GM18867 (cell line): Measurements from ENCODE around the gene LHFPL3.

Source experiments
- ATAC-seq: cut with Tn5 transposase; IDR thresholded peaks from one replicate; pipeline ENCODE4 v1.9.1; 2021; ENCODE audit warnings: mild to moderate bottlenecking, moderate library complexity; ENCODE audit not compliant: unreplicated experiment

LHFPL3 gene

DNA sequence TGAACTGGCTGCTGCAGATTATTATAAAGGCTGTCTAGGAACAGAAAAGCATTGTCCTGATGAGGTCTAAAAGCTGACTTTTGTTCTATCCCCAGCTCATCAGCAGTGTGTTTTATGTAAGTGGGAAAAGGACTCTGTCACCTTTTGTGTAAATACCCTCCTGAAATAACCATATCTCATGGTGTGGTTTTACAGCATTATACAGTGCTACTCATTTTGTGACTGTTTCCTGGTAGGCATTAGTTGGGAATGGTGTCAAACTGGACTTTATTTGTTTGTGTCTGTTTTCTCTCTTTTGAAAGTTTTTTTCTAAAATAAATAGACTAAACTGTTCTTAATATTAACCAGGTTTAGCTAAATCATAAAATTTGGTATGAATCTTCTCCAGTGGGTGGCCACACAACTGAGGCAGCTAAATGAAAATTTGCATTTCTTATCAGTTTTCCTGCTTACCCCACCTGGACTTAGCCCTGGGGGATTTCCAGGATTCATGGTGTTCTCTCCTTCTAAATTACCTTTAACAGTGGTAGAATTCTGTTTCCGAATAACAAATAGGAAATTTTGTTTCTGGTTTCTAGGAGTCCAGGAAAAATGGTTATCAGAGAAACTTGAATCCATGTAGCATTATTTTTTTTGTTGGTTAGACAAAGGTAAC lies 140.9 kb downstream of the LHFPL3 start:
- no peak for ATAC-seq

DNA sequence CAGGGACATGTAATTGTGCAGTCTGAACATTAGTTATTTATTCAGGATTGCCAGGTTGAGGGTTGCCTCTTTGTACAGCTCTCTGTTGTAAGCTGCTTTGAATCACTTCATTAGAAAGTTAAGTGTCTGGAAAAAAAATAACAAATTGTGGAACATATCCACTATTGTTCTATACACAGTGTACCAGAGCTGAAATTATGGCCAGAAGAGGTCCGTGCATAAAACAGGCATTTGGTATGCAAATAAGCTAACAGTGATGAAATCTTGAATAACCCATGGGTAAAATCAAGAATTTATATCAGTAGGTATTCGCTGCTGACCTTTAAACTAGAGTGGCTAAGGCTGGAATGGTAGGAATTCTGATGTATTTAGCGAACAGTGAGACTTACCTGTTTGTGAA lies 152.1 kb downstream of the LHFPL3 start:
- ATAC-seq, result no peak

DNA sequence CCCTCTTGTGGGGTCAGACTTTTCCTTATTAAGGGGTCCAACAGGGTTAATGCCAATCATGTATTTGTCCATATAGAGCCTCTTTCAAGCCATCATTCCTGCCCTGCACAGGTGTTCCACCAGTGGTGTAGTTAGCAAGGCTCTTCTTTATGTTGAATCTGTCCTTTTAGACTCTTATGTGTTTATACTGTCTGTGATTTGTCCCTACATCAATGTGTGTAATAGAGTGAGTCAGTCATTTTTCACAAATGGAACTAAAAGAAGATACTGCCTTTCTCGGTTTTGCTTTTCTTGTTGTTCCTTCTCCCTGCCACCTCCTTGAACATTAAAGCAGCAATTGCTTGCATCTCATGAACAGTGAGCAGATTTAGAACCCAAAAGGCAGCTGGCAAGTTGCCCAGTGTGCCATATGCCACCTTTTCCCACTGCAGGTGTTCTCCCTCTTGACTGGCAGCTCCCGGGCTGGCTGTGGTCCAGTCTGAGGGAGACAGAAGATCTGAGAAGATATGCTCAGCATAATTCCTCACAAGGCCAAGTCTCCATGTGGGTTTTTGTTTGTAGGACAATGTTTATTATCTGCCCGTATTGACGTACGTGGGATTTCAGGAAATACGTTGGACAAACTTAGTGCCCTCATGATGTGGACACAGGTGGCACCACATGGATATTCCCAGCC lies 154.1 kb downstream of the LHFPL3 start:
- no peak for ATAC-seq

DNA sequence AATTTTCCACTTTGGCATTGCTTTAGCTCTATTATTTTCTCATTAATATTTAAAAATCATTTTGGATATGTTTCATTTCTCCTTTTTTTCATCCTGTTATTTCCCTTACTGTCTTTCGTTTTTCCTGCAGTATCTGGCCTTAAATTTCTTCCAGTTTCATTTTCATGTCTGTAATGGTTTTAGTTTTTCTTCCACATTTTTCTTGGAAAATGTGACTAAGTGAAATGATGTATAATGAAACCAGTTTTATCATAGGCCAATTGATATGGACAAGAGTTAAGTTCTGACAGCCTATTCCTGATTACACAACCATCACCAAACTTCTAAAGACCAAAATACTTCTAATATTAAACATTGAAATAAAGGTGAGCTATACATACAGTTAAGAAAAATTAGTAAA lies 158.5 kb downstream of the LHFPL3 start:
- no peak for ATAC-seq

DNA sequence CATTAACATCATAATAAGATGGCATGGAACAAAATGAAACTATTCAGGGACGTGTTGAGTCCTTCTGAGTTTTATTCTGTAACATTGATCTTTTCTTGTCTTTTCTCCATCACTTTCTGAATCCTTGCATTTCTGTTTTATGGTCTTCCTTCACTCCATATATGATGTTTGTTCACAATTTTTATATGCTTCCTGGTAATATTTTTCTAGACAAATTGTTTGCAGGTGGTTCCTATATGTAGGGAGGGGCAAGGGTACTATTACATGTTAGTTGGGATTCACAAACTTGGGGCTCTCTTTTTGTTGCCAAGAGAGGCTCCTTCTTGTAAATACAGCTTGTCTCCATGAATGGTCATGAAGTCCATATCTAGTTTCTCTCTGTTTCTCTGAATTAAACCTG lies 159.2 kb downstream of the LHFPL3 start:
- no peak for ATAC-seq

DNA sequence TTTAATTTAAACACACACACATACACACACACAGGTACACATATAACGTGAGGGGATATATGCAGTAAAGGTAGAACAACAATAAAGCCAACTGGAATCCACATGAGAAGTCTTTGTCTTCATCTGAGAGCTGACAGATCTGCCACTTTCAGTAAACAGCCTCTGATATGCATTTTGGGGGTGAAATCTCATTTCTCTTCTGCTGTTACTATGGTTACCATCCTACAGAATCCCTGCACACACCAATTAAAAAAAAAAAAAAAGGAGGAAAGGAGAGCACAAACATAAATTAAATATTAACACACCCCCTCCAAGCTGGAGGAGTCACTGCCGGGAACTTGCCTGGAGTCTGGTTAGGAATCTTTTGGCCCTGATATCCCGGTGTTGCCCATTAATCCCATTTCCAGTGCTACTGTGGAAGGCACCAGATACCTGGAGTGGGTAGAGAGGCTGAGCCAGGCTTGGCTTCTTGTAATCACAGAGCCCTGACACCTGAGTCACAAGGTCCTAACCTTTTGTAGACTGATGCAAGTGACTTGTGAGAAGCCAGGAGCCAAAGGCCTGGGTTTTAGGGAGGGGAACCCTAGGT lies 169.1 kb downstream of the LHFPL3 start:
- ATAC-seq, result no peak

DNA sequence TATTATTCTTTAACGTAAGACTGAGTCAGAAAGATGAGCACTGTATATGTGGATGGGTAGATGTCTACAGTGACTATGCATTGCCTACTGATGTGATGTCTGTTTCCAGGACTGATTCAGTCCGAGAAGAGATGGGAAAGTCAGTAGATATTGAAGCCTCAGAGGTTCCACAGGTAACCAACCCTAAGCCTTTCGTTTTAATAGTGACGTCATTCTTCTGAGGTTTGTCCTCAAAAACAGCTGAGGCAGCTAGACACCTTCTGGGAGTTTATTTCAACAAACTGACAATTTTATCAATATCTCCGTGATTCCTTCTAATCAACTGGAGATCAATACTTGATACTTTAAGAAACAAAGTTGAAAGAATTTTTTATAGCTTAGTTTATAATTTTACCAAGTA lies 171.6 kb downstream of the LHFPL3 start:
- ATAC-seq, result no peak

DNA sequence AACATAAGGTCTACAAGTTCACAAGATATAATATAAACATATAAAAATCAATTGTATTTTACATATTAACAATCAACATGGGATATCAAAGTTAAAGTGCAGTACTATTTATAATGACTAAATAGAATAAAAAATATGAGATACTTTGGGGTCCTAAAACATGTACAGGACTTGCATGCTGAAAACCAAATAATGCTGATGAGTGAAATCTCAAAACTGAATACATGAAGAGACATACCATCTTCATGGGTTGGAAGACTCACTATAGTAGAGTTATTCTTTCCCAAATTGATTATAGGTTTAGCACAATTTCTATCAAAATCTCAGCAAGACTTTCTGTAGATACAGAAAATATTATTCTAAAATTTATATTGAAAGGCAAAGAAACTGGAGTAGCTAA lies 181.5 kb downstream of the LHFPL3 start:
- ATAC-seq, result no peak

DNA sequence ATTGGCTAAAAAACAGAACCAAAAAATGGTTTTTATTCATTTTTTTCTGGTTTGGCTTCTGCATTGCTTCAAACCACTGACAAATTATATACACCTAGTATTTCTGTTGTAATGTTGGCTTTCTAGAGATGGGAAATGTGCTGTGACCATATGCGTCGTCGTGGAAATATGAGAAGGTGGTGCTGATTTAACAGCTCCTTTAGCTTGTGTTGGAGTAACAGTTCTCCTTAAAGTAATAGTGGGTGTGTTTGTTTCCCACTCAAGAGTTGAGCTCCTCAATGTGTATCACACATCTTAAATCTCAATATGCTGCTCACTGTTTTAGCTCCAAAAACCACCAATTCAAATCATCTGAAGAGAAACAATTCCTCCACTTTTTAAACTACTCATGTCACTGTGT lies 196.4 kb downstream of the LHFPL3 start:
- ATAC-seq, result no peak

DNA sequence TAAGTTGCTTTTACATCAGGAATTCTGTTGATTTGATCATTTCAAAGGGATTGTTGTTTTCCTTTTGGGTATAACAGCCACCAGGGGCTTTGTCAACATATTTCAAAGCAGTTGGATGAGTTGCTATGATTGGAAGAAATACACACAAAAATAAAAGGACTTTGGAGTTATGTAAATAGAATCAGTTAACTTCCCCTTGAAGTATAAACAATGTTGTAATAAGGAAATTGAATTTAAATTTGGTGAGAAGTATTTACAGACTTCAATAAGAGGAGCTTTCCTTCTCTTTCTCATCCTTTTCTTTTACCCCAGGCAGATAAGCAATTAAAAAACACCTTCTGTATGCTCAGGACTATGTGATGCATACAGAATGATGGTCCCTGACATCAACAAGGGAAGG lies 199.7 kb downstream of the LHFPL3 start:
- no peak for ATAC-seq

DNA sequence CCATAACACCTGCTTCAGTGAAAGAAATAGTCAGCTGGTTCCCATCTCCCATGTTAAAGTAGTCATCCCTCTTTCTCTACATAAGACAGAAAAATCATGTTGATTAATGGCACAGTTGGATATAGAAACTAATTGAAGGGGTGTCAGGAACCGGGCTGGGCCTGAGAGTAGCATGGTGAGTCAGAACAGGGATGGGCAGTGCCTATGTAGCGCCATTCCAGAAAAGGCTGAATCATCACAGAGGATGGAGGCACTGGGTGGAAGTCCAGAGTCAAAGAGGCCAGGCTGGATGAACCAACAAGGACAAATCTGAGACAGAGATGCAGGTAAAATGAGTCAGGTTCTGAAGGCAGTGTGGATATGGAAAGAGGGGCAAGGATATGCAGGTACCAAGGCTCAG lies 201.2 kb downstream of the LHFPL3 start:
- no peak for ATAC-seq

DNA sequence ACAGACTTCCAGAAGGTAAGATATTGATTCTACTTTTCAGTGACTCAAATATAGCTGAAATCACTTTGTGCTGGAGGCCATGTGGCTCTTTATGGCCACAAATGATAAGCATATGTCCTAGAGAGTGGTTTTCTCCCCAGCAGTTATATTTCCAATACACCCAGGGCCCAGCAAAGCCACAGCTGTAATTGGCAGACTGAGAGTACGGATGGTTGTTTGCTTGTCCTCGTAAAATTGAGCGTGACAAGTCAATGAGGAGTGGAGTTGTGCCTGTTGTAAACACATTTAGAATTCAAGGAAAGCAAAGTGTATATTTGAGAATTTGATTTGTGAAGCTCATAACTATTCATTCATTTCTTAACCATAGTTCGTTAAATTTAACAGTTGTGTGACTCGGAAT lies 201.8 kb downstream of the LHFPL3 start:
- ATAC-seq, result no peak

DNA sequence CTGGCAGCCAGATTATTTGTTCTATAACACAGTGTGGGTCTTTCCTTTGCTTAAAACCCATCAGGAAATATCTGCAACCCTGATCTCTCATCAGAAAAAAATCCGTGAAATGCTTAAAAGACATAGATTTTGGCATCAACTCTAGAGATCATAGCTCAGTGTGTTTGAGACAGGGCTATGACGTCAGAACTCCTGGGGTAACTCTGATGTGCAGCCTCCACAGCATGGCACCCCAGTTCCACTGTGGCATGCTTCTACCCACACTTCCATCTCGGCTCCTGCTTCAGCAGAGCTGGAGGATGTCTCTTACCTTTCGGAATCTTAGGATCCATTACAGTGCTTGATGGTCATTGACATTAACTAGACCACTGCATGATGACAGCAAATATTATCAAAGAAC lies 205.7 kb downstream of the LHFPL3 start:
- ATAC-seq, result no peak

DNA sequence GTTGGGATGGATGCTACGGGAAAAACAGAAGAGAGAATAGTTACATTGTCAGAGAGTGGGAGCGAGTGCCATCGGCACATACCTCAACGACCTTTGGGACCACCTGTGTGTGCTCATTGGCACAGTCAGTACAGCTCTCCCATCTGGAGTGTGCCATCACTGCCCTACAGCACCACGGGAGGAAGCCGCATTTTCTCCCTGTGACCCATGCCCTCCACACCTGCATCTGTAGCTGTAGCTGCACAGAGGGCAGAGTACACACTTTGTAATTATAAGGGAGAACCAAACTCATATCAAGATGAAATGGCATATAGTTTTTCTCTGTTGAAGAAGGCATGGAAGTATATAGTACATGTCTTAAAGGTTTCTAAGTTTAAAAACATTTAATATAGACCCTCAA lies 207.4 kb downstream of the LHFPL3 start:
- no peak for ATAC-seq

DNA sequence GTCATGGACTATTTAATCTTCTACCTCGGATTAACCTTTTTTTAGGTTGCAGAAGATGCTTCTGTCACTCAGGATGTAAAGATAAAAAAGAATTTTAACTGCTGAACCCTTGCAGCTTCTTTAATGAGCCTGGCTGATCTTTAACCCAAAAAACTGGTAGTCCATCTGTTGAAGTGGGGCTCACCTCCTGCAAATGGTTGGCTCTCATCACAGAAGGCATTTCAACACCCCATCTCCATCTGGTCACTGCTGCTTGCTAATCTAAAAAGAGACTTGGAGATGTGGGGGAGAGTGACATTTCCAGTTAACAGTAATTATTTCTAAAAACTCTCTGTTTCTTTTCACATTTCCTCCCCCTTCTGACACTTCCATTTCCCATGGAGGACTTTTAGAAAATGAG lies 208.6 kb downstream of the LHFPL3 start:
- ATAC-seq, result no peak

DNA sequence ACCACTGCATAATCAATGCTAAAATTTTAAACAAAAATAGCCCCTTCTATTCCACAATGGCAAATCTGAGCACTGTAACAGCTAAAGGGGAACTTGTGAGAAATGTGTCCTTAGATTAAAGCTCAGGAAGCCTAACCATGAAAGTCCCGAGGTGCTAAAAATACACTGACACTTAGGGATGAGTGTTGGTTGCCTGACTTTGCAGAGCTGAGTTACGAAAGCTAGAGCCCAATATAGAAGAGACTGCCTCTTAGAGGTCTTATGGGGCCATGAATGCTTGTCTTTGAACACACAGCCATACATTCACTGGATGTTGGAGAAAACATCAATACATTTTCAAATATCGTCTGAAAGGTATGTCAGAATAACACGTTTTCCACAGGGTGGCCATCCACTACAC lies 209.7 kb downstream of the LHFPL3 start:
- ATAC-seq, result no peak

DNA sequence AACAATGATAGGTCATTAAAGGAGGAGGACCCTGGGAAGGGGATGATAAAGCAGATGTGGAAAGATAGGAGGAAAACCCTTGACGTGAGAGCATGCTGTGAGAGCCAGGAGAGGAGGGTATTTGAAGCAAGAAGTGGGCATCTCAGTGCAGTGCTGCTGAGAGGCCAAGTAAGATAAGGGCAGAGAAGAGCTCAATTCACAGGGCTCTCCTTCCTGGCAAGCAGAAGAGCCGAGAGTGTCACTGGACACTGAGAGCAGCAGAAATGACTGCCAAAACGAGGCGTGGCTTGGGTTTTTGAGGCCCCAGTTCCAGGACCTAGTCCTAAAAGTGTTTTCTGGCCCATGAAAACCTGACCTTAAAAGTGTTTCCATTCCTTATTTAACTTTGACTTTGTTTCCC lies 213.5 kb downstream of the LHFPL3 start:
- no peak for ATAC-seq

DNA sequence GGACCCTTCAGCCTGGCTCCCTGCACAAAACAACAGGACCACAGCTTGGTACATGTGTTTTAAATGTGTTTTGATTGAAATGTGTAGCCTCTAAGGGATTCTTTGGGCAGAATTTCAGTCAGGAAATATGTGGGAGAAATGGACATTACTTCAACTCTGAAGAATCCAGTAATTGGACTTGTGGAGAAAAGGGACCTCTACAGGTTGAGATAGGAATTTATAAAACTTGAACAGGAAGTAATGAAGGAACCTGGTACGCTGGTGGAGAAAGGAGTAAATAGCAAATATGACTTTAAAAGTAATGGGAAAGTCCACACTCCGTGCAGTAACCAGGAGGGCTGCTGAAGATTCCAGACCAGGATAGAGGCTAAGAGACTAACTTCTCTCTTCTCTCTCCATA lies 220.5 kb downstream of the LHFPL3 start:
- ATAC-seq, result no peak

DNA sequence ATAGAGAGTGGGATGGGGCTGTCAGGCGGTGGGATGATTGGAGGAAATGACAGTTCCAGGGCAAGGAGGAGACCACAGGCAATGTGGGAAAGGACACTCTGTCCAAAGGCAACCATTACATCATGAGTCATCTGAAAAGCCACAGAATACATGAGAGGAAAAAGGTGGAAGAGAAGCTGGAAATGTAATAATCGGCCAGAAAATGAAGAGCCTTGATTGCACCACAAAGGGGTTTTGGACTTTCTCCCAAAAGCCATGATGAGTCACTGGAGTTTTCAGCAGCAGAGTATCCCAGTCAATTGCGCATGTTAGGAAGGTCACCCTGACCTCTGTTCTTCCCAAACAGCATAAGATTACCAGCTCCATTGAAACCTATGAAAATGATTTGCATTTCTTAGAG lies 222.0 kb downstream of the LHFPL3 start:
- ATAC-seq, result no peak

DNA sequence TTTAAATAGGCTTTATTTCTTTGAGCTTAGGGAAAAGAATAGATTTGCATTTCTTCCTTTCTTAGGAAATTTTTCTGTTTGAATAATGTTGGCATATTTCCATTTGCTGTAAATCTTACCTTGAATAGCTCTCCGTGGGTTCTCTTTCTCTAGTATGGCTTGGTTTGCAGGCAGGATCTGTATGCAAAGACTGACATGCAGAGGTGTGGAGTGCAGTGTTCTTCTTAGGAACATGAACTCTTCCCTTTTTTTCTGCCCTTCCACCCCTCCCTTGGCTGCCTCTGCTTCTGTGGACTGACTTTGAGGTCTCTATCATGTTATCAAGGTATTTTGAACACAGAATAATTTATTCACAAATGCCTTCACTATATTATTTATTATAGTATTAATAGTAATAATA lies 222.8 kb downstream of the LHFPL3 start:
- ATAC-seq, result no peak

DNA sequence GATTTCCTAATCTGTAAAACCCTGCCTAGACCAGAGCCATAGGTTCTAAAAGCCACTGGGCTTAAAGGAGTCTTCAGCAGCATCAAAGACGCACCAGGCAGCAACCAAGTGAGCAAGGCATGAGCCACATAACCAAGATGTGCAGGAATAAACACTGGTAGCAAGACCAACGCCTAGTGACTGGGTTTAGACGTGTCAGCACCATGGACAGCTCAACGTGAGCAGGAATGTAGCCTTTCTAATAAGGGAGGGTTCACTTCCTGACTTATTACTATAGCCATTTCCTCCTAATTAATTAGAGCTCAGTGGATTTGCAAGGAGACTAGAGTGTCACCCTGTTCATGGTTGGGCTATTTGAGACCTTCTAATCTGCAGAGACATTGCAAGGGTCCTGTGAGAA lies 223.7 kb downstream of the LHFPL3 start:
- ATAC-seq, result no peak

DNA sequence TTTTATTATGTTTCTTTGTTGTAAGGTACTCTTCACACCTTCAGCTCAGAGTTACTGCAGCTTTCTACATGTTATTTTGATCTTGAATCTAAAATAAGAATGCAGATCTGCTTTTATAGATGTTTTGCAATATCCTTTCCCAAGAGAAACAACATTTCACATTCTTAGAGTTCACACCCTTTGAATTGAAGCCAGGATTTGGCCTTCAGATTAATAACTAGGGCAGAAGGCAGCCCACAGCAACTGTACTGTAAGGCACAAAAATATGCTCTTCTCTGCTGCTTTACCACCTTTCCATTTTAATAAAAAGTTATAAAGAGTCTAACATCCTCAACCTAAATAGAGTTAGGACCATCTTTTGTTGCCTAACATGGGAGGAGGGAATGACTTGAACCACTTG lies 224.7 kb downstream of the LHFPL3 start:
- ATAC-seq, result no peak
